Measurements from ENCODE around the gene MRS2.

Gene MRS2

GRCh38 chr6:24432611-24433010 is 29.9 kb downstream of the MRS2 start:
- DNase-seq, result no peak

GRCh38 chr6:24436979-24437378 is 34.2 kb downstream of the MRS2 start:
- DNase-seq, result no peak

GRCh38 chr6:24439858-24440539 is 37.3 kb downstream of the MRS2 start:
- DNase-seq, result no peak

GRCh38 chr6:24440897-24441598 is 38.3 kb downstream of the MRS2 start:
- no peak for DNase-seq

GRCh38 chr6:24441599-24441904 is 38.8 kb downstream of the MRS2 start:
- DNase-seq, result no peak

GRCh38 chr6:24444588-24444987 is 41.9 kb downstream of the MRS2 start:
- no peak for DNase-seq

- no peak for DNase-seq
Observed at GRCh38 chr6:24445704-24446103, 43.0 kb downstream of the MRS2 start.

GRCh38 chr6:24446670-24447069 is 43.9 kb downstream of the MRS2 start:
- DNase-seq, result no peak

- no peak for DNase-seq
Observed at GRCh38 chr6:24448396-24448795, 45.7 kb downstream of the MRS2 start.

- DNase-seq, result no peak
Observed at GRCh38 chr6:24448828-24449525, 46.2 kb downstream of the MRS2 start.

- no peak for DNase-seq
Observed at GRCh38 chr6:24451581-24452388, 49.0 kb downstream of the MRS2 start.

- DNase-seq, result no peak
Observed at GRCh38 chr6:24453921-24454320, 51.2 kb downstream of the MRS2 start.

GRCh38 chr6:24454452-24454851 is 51.7 kb downstream of the MRS2 start:
- no peak for DNase-seq

- DNase-seq, result no peak
Observed at GRCh38 chr6:24455061-24455460, 52.3 kb downstream of the MRS2 start.

GRCh38 chr6:24458134-24458533 is 55.4 kb downstream of the MRS2 start:
- no peak for DNase-seq

- no peak for DNase-seq
Observed at GRCh38 chr6:24458941-24459340, 56.2 kb downstream of the MRS2 start.

- no peak for DNase-seq
Observed at GRCh38 chr6:24460966-24461365, 58.2 kb downstream of the MRS2 start.

GRCh38 chr6:24464253-24465038 is 61.7 kb downstream of the MRS2 start:
- no peak for DNase-seq

GRCh38 chr6:24469811-24470210 is 67.1 kb downstream of the MRS2 start:
- DNase-seq, result no peak

GRCh38 chr6:24472181-24472580 is 69.4 kb downstream of the MRS2 start:
- DNase-seq, result no peak

Data from NCI-H2029 (cell line).